CD4-positive, alpha-beta memory T cell (primary cell): ENCODE measurements around the gene DOLPP1. TPM values are rescaled to one million over a fixed set of nuclear protein-coding genes. Genes with fewer than 3 reads are reported as not detected.

Experiments used
- CTCF ChIA-PET: fragments of 350-600 bp; sonication (Branson Sonifier 250); formaldehyde crosslinking; loops from one replicate; lab custom pipeline; 2021; ENCODE audit warnings: inconsistent platforms; ENCODE audit not compliant: partially characterized antibody; lab: Charles Lee
- POLR2A ChIA-PET: fragments of 350-600 bp; sonication (Branson Sonifier 250); formaldehyde crosslinking; loops from one replicate; lab custom pipeline; 2021; ENCODE audit not compliant: partially characterized antibody; lab: Charles Lee
- DNase-seq, 5 donors: peaks; one replicate each; pipeline versions ENCODE4 v3.0.0 to v3.0.0-alpha.2; 2020 to 2022; ENCODE audit warnings: mixed read lengths in 1 of 5
- H3K27ac ChIP-seq: one replicate; pipeline ENCODE4 v1.7.0; 2013; ENCODE audit warnings: low read depth, low read length
- H3K27me3 ChIP-seq: 2 replicates; pipeline ENCODE4 v1.7.0; 2013; ENCODE audit warnings: mild to moderate bottlenecking, low read length, moderate library complexity; ENCODE audit not compliant: insufficient read depth
- H3K36me3 ChIP-seq: 2 replicates; pipeline ENCODE4 v1.7.0; 2013; ENCODE audit warnings: mild to moderate bottlenecking, low read length, moderate library complexity; ENCODE audit not compliant: insufficient read depth
- H3K4me1 ChIP-seq: 2 replicates; pipeline ENCODE4 v1.7.0; 2013; ENCODE audit warnings: mild to moderate bottlenecking, low read length, moderate library complexity; ENCODE audit not compliant: insufficient read depth
- H3K4me3 ChIP-seq, 2 donors: one replicate each; pipeline ENCODE4 v1.7.0; 2013; ENCODE audit warnings: low read length in 2 of 2, mild to moderate bottlenecking in 1 of 2
- H3K9me3 ChIP-seq, 2 donors: one replicate each; pipeline ENCODE4 v1.7.0; 2013; ENCODE audit warnings: low read length in 2 of 2, control low read depth in 1 of 2; ENCODE audit not compliant: control insufficient read depth in 1 of 2
- H3K27ac Mint-ChIP-seq, 7 donors: one replicate each; pipeline ENCODE4 v1.8.0; 2020 to 2021; ENCODE audit warnings: mixed read lengths in 7 of 7, mild to moderate bottlenecking in 6 of 7, inconsistent platforms in 3 of 7, moderate library complexity in 3 of 7
- H3K27me3 Mint-ChIP-seq, 2 donors: one replicate each; pipeline ENCODE4 v1.8.0; 2020 to 2021; ENCODE audit warnings: mixed read lengths in 2 of 2
- H3K36me3 Mint-ChIP-seq, 2 donors: one replicate each; pipeline ENCODE4 v1.8.0; 2020 to 2021; ENCODE audit warnings: mixed read lengths in 2 of 2, inconsistent platforms in 1 of 2, mild to moderate bottlenecking in 1 of 2
- H3K4me1 Mint-ChIP-seq, 4 donors: one replicate each; pipeline ENCODE4 v1.8.0; 2020 to 2021; ENCODE audit warnings: mixed read lengths in 4 of 4, mild to moderate bottlenecking in 1 of 4
- H3K4me3 Mint-ChIP-seq, 8 donors: one replicate each; pipeline ENCODE4 v1.8.0; 2020 to 2021; ENCODE audit warnings: mixed read lengths in 8 of 8, mild to moderate bottlenecking in 7 of 8, moderate library complexity in 6 of 8, inconsistent platforms in 3 of 8
- H3K9me3 Mint-ChIP-seq, 8 donors: one replicate each; pipeline ENCODE4 v1.8.0; 2020 to 2021; ENCODE audit warnings: mixed read lengths in 8 of 8, mild to moderate bottlenecking in 5 of 8, inconsistent platforms in 3 of 8, moderate library complexity in 1 of 8
- intact Hi-C: fragments of 100-400 bp; cut with micrococcal nuclease; formaldehyde crosslinking; loops from one replicate; pipeline ENCODE4 v1.15.1; 2023
- polyA plus RNA-seq, 2 donors: library from polyadenylated mRNA; unstranded; fragments of 300-500 nt; fragmentation: Illumina TruSeq; gene quantifications; one replicate each; pipeline ENCODE4 v1.2.3, GENCODE V29; 2021
- total RNA-seq, 2 experiments: library from RNA; stranded (reverse); gene quantifications; one replicate each; pipeline ENCODE4 v1.2.3, GENCODE V29; 2021

DOLPP1 gene
- total and polyA plus RNA-seq, 4 experiments from 2014 or later = 10.1 to 13.0 (median 12.1) TPM

GRCh38 chr9:129100383-129101169 lies 19.7 kb downstream of the DOLPP1 start:
- H3K4me3 ChIP-seq = no peak overlapping the region
- no peaks in the 10 kb centered on the region for H3K36me3 ChIP-seq
- Mint-ChIP-seq H3K27me3 (no peaks in the 10 kb centered on the region), H3K27ac (no peak overlapping the region), H3K9me3 (no peaks in the 10 kb centered on the region), H3K36me3 (no peaks in the 10 kb centered on the region), H3K4me3 (no peak overlapping the region), H3K4me1 (no peaks in the 10 kb centered on the region)
- CTCF ChIA-PET = interaction anchor here (0.9 kb wide), 1 partner anchor 27 kb away, joined by 3 read pairs; no protein-coding TSS in a partner anchor
- no peaks in the 10 kb centered on the region for H3K27me3 ChIP-seq
- no peak overlapping the region for H3K27ac ChIP-seq
- intact Hi-C loops = no loop called here
- POLR2A ChIA-PET = no interaction called here
- H3K4me1 ChIP-seq = no peaks in the 10 kb centered on the region
- H3K9me3 ChIP-seq = no peaks in the 10 kb centered on the region
- no peak for DNase-seq

- no peaks in the 10 kb centered on the region for H3K27me3 Mint-ChIP-seq
- no peak for DNase-seq
- Histone ChIP-seq H3K27ac (no peak overlapping the region), H3K4me3 (no peak overlapping the region), H3K9me3 (no peaks in the 10 kb centered on the region), H3K4me1 (no peaks in the 10 kb centered on the region), H3K27me3 (no peaks in the 10 kb centered on the region), H3K36me3 (no peaks in the 10 kb centered on the region)
- POLR2A ChIA-PET = no interaction called here
- no peaks in the 10 kb centered on the region for H3K9me3 Mint-ChIP-seq
- CTCF ChIA-PET = no interaction called here
- intact Hi-C loops = no loop called here
- no peaks in the 10 kb centered on the region for H3K4me1 Mint-ChIP-seq
- no peaks in the 10 kb centered on the region for H3K36me3 Mint-ChIP-seq
- H3K27ac Mint-ChIP-seq = peak overlapping the region in 1 of 7 donors; percentile 77
- H3K4me3 Mint-ChIP-seq = no peak overlapping the region
These were observed 20.4 kb downstream of the DOLPP1 start for GRCh38 chr9:129101279-129101678.

- Mint-ChIP-seq H3K36me3 (peaks cover 0 to 2% of the 10 kb centered on the region in 2 donors), H3K4me1 (no peaks in the 10 kb centered on the region), H3K27ac (no peak overlapping the region), H3K27me3 (no peaks in the 10 kb centered on the region), H3K9me3 (no peaks in the 10 kb centered on the region), H3K4me3 (no peak overlapping the region)
- ChIA-PET POLR2A (no interaction called here), CTCF (no interaction called here)
- H3K27ac ChIP-seq = no peak overlapping the region
- H3K4me1 ChIP-seq = no peaks in the 10 kb centered on the region
- intact Hi-C loops = no loop called here
- no peak overlapping the region for H3K4me3 ChIP-seq
- no peak for DNase-seq
- H3K9me3 ChIP-seq = no peaks in the 10 kb centered on the region
- no peaks in the 10 kb centered on the region for H3K36me3 ChIP-seq
- no peaks in the 10 kb centered on the region for H3K27me3 ChIP-seq
These were observed 21.2 kb downstream of the DOLPP1 start for GRCh38 chr9:129102095-129102525.

GRCh38 chr9:129102791-129103594 lies 22.1 kb downstream of the DOLPP1 start:
- Histone ChIP-seq H3K4me3 (no peak overlapping the region), H3K36me3 (no peaks in the 10 kb centered on the region), H3K9me3 (no peaks in the 10 kb centered on the region), H3K4me1 (no peaks in the 10 kb centered on the region), H3K27ac (no peak overlapping the region), H3K27me3 (no peaks in the 10 kb centered on the region)
- POLR2A ChIA-PET = interaction anchor here (2.2 kb wide), 1 partner anchor 22 kb away, joined by 5 read pairs; no protein-coding TSS in a partner anchor
- Mint-ChIP-seq H3K36me3 (peaks cover 2 to 3% of the 10 kb centered on the region in 2 donors), H3K27ac (no peak overlapping the region), H3K9me3 (no peaks in the 10 kb centered on the region), H3K4me1 (no peaks in the 10 kb centered on the region), H3K4me3 (no peak overlapping the region), H3K27me3 (no peaks in the 10 kb centered on the region)
- CTCF ChIA-PET = interaction anchor here (0.8 kb wide), 1 partner anchor 29 kb away, joined by 3 read pairs; no protein-coding TSS in a partner anchor
- intact Hi-C loops = no loop called here
- DNase-seq = no peak

- no peaks in the 10 kb centered on the region for H3K9me3 Mint-ChIP-seq
- CTCF ChIA-PET = interaction anchor here (0.8 kb wide), 1 partner anchor 28 kb away, joined by 3 read pairs; no protein-coding TSS in a partner anchor
- no peak for DNase-seq
- no peak overlapping the region for H3K27ac ChIP-seq
- peaks cover 0 to 2% (median under 1%) of the 10 kb centered on the region in 4 donors for H3K4me1 Mint-ChIP-seq
- H3K4me3 ChIP-seq = no peak overlapping the region
- peaks cover 2 to 3% of the 10 kb centered on the region in 2 donors for H3K36me3 Mint-ChIP-seq
- POLR2A ChIA-PET = interaction anchor here (2.2 kb wide), 1 partner anchor 22 kb away, joined by 5 read pairs; no protein-coding TSS in a partner anchor
- intact Hi-C loops = no loop called here
- H3K27me3 ChIP-seq = no peaks in the 10 kb centered on the region
- H3K27me3 Mint-ChIP-seq = no peaks in the 10 kb centered on the region
- H3K36me3 ChIP-seq = no peaks in the 10 kb centered on the region
- H3K4me1 ChIP-seq = no peaks in the 10 kb centered on the region
- no peak overlapping the region for H3K4me3 Mint-ChIP-seq
- no peak overlapping the region for H3K27ac Mint-ChIP-seq
- H3K9me3 ChIP-seq = no peaks in the 10 kb centered on the region
These were observed 22.7 kb downstream of the DOLPP1 start for GRCh38 chr9:129103595-129103965.

- Histone ChIP-seq H3K4me3 (no peak overlapping the region), H3K27me3 (no peaks in the 10 kb centered on the region), H3K27ac (no peak overlapping the region), H3K9me3 (no peaks in the 10 kb centered on the region), H3K36me3 (no peaks in the 10 kb centered on the region), H3K4me1 (no peaks in the 10 kb centered on the region)
- Mint-ChIP-seq H3K27me3 (no peaks in the 10 kb centered on the region), H3K4me1 (peaks cover 0 to 7% (median 4%) of the 10 kb centered on the region in 4 donors), H3K27ac (no peak overlapping the region), H3K9me3 (no peaks in the 10 kb centered on the region), H3K4me3 (no peak overlapping the region), H3K36me3 (peaks cover 2 to 3% of the 10 kb centered on the region in 2 donors)
- no peak for DNase-seq
- intact Hi-C loops = no loop called here
- ChIA-PET POLR2A (interaction anchor here (2.2 kb wide), 1 partner anchor 23 kb away, joined by 5 read pairs; no protein-coding TSS in a partner anchor), CTCF (no interaction called here)
These were observed 23.1 kb downstream of the DOLPP1 start for GRCh38 chr9:129104051-129104450.
